ENCODE measurements around the gene RASGRP1.

- TF ChIP-seq CTCF (IDR thresholded peaks at IDR 0.05) (no peak), POLR2A (IDR thresholded peaks at IDR 0.05) (no peak)
Measured at GRCh38 chr15:38553071-38553470, 11.5 kb downstream of the RASGRP1 start.

All from tibial nerve (tissue), 3 donors.